H1 (cell line): ENCODE results near the gene CELF5. TPM values are rescaled to one million over a fixed set of nuclear protein-coding genes. Genes with fewer than 3 reads are reported as not detected.

ENCODE experiments used
- ASH2L ChIP-seq: fragments of 200-600, 300-600 bp; sonication (generic); IDR thresholded peaks from one replicate; pipeline ENCODE4 v1.7.1; 2017; ENCODE audit warnings: low read length
- CREB1 ChIP-seq: IDR thresholded peaks from 2 replicates; pipeline ENCODE4 v1.6.1; 2012; ENCODE audit warnings: inconsistent platforms
- JUND ChIP-seq: IDR thresholded peaks from 2 replicates; pipeline ENCODE4 v1.6.1; 2011; ENCODE audit warnings: mild to moderate bottlenecking, improper control_type of control experiment, low read length
- polyA plus RNA-seq, 7 experiments: library from polyadenylated mRNA; depleted of rRNA in 3 of 7; stranded (reverse) in 5 of 7; unstranded in 2 of 7; fragments of >200 nt in 5 of 7; fragments of 200-250 nt in 2 of 7; gene quantifications; 1 replicate in 5 of 7; 2 replicates in 1 of 7; 4 replicates in 1 of 7; pipeline versions ENCODE4 v1.2.1 to v1.2.3, GENCODE V29; 2011 to 2013; ENCODE audit warnings: missing spikeins in 2 of 7, mixed read lengths in 2 of 7
- total RNA-seq: library from RNA; stranded (reverse); fragmentation: NEBNext Ultra II Directional; extraction: Animal tissue kit (Norgen Biotek cat#: 25700); gene quantifications from 2 replicates; pipeline ENCODE4 v1.2.1, GENCODE V29; 2021
- TF ChIP-seq, protein P1 (sequence below): fragments of 300-600 bp; sonication (generic); IDR thresholded peaks from 2 replicates; pipeline ENCODE4 v1.7.1; 2012; ENCODE audit warnings: low read length, moderate library complexity, mild to moderate bottlenecking, inconsistent platforms; ENCODE audit not compliant: insufficient replicate concordance

The CELF5 gene
- total and polyA plus RNA-seq, 2 of the 8 experiments (the other 6 are each of a cell fraction or from before 2014, with no cell fraction given): 9.8 to 15.0 TPM

GRCh38 chr19:3204646-3205275, 19.7 kb upstream of the CELF5 start (continued):
- TF ChIP-seq, protein P1, sequence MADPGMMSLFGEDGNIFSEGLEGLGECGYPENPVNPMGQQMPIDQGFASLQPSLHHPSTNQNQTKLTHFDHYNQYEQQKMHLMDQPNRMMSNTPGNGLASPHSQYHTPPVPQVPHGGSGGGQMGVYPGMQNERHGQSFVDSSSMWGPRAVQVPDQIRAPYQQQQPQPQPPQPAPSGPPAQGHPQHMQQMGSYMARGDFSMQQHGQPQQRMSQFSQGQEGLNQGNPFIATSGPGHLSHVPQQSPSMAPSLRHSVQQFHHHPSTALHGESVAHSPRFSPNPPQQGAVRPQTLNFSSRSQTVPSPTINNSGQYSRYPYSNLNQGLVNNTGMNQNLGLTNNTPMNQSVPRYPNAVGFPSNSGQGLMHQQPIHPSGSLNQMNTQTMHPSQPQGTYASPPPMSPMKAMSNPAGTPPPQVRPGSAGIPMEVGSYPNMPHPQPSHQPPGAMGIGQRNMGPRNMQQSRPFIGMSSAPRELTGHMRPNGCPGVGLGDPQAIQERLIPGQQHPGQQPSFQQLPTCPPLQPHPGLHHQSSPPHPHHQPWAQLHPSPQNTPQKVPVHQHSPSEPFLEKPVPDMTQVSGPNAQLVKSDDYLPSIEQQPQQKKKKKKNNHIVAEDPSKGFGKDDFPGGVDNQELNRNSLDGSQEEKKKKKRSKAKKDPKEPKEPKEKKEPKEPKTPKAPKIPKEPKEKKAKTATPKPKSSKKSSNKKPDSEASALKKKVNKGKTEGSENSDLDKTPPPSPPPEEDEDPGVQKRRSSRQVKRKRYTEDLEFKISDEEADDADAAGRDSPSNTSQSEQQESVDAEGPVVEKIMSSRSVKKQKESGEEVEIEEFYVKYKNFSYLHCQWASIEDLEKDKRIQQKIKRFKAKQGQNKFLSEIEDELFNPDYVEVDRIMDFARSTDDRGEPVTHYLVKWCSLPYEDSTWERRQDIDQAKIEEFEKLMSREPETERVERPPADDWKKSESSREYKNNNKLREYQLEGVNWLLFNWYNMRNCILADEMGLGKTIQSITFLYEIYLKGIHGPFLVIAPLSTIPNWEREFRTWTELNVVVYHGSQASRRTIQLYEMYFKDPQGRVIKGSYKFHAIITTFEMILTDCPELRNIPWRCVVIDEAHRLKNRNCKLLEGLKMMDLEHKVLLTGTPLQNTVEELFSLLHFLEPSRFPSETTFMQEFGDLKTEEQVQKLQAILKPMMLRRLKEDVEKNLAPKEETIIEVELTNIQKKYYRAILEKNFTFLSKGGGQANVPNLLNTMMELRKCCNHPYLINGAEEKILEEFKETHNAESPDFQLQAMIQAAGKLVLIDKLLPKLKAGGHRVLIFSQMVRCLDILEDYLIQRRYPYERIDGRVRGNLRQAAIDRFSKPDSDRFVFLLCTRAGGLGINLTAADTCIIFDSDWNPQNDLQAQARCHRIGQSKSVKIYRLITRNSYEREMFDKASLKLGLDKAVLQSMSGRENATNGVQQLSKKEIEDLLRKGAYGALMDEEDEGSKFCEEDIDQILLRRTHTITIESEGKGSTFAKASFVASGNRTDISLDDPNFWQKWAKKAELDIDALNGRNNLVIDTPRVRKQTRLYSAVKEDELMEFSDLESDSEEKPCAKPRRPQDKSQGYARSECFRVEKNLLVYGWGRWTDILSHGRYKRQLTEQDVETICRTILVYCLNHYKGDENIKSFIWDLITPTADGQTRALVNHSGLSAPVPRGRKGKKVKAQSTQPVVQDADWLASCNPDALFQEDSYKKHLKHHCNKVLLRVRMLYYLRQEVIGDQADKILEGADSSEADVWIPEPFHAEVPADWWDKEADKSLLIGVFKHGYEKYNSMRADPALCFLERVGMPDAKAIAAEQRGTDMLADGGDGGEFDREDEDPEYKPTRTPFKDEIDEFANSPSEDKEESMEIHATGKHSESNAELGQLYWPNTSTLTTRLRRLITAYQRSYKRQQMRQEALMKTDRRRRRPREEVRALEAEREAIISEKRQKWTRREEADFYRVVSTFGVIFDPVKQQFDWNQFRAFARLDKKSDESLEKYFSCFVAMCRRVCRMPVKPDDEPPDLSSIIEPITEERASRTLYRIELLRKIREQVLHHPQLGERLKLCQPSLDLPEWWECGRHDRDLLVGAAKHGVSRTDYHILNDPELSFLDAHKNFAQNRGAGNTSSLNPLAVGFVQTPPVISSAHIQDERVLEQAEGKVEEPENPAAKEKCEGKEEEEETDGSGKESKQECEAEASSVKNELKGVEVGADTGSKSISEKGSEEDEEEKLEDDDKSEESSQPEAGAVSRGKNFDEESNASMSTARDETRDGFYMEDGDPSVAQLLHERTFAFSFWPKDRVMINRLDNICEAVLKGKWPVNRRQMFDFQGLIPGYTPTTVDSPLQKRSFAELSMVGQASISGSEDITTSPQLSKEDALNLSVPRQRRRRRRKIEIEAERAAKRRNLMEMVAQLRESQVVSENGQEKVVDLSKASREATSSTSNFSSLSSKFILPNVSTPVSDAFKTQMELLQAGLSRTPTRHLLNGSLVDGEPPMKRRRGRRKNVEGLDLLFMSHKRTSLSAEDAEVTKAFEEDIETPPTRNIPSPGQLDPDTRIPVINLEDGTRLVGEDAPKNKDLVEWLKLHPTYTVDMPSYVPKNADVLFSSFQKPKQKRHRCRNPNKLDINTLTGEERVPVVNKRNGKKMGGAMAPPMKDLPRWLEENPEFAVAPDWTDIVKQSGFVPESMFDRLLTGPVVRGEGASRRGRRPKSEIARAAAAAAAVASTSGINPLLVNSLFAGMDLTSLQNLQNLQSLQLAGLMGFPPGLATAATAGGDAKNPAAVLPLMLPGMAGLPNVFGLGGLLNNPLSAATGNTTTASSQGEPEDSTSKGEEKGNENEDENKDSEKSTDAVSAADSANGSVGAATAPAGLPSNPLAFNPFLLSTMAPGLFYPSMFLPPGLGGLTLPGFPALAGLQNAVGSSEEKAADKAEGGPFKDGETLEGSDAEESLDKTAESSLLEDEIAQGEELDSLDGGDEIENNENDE: no peak
- TF ChIP-seq ASH2L (no peak), JUND (no peak), CREB1 (no peak)
